PC-9 (cell line): ENCODE measurements around the gene CACNA2D1.

Experiments used
- CTCF ChIP-seq: fragments of 200-600 bp; sonication (generic); conservative IDR thresholded peaks from 2 replicates; pipeline ENCODE4 v1.6.1; 2017; ENCODE audit warnings: mixed run types, antibody characterized with exemption, mild to moderate bottlenecking, moderate library complexity
- EZH2 ChIP-seq: fragments of 200-600 bp; sonication (generic); IDR thresholded peaks from 2 replicates; pipeline ENCODE4 v1.8.0; 2017; ENCODE audit warnings: antibody characterized with exemption, low read depth

GRCh38 chr7:81929386-81929785 lies 514.2 kb downstream of the CACNA2D1 start:
- TF ChIP-seq EZH2: no peak
- no peak for TF ChIP-seq CTCF
